SK-N-SH (cell line): ENCODE data around the gene GPC5.

Experiments
- ELF1 ChIP-seq: IDR thresholded peaks from 2 replicates; pipeline ENCODE4 v1.4.0; 2012
- EP300 ChIP-seq, 2 experiments: IDR thresholded peaks; 2 replicates each; pipeline versions ENCODE4 v1.4.0 to v1.6.1; 2012; ENCODE audit warnings: borderline replicate concordance in 1 of 2, low read depth in 1 of 2, low read length in 1 of 2
- GABPA ChIP-seq: IDR thresholded peaks from 2 replicates; pipeline ENCODE4 v1.4.0; 2012; ENCODE audit warnings: low read depth, mild to moderate bottlenecking
- TAF1 ChIP-seq: IDR thresholded peaks from 2 replicates; pipeline ENCODE4 v1.6.1; 2012; ENCODE audit warnings: low read depth, mild to moderate bottlenecking, low read length, moderate library complexity, borderline replicate concordance
- TF ChIP-seq, protein P1 (sequence below): fragments of 200-600 bp; sonication (generic); IDR thresholded peaks from 2 replicates; pipeline ENCODE4 v1.6.1; 2017; ENCODE audit warnings: antibody characterized with exemption, mild to moderate bottlenecking, moderate library complexity
- TF ChIP-seq, protein P2 (sequence below): IDR thresholded peaks from 2 replicates; pipeline ENCODE4 v1.6.1; 2012; ENCODE audit warnings: mild to moderate bottlenecking, low read depth, low read length, moderate library complexity

DNA sequence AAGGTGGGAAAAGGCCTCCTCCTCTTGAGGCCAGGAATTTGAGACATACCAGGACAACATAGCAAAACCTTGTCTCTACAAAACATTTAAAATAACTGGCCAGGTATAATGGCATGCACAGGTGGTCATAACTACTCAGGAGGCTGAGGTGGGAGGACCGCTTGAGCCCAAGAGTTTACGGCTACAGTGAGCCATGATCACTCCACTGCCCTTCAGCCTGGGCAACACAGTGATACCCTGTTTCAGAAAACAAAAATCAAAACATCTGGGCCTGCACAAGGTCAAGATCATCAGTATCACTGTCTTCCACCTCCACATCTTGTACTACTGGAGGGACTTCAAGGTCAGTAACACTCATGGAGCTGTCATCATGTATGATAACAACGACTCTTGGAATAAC lies 1085.5 kb downstream of the GPC5 start:
- TF ChIP-seq TAF1, result no peak
- TF ChIP-seq GABPA, result no peak
- TF ChIP-seq, protein P1, sequence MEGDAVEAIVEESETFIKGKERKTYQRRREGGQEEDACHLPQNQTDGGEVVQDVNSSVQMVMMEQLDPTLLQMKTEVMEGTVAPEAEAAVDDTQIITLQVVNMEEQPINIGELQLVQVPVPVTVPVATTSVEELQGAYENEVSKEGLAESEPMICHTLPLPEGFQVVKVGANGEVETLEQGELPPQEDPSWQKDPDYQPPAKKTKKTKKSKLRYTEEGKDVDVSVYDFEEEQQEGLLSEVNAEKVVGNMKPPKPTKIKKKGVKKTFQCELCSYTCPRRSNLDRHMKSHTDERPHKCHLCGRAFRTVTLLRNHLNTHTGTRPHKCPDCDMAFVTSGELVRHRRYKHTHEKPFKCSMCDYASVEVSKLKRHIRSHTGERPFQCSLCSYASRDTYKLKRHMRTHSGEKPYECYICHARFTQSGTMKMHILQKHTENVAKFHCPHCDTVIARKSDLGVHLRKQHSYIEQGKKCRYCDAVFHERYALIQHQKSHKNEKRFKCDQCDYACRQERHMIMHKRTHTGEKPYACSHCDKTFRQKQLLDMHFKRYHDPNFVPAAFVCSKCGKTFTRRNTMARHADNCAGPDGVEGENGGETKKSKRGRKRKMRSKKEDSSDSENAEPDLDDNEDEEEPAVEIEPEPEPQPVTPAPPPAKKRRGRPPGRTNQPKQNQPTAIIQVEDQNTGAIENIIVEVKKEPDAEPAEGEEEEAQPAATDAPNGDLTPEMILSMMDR, result no peak
- TF ChIP-seq, protein P2, sequence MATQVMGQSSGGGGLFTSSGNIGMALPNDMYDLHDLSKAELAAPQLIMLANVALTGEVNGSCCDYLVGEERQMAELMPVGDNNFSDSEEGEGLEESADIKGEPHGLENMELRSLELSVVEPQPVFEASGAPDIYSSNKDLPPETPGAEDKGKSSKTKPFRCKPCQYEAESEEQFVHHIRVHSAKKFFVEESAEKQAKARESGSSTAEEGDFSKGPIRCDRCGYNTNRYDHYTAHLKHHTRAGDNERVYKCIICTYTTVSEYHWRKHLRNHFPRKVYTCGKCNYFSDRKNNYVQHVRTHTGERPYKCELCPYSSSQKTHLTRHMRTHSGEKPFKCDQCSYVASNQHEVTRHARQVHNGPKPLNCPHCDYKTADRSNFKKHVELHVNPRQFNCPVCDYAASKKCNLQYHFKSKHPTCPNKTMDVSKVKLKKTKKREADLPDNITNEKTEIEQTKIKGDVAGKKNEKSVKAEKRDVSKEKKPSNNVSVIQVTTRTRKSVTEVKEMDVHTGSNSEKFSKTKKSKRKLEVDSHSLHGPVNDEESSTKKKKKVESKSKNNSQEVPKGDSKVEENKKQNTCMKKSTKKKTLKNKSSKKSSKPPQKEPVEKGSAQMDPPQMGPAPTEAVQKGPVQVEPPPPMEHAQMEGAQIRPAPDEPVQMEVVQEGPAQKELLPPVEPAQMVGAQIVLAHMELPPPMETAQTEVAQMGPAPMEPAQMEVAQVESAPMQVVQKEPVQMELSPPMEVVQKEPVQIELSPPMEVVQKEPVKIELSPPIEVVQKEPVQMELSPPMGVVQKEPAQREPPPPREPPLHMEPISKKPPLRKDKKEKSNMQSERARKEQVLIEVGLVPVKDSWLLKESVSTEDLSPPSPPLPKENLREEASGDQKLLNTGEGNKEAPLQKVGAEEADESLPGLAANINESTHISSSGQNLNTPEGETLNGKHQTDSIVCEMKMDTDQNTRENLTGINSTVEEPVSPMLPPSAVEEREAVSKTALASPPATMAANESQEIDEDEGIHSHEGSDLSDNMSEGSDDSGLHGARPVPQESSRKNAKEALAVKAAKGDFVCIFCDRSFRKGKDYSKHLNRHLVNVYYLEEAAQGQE, result no peak
- TF ChIP-seq ELF1, result no peak
- TF ChIP-seq EP300 (IDR thresholded peaks at IDR 0.05; ENCODE audit: borderline replicate concordance in 1 of 2, low read depth in 1 of 2, low read length in 1 of 2), result no peak
